Choroid plexus epithelial cell (primary cell): Measurements from ENCODE around the gene JADE1.

ENCODE experiments used
- DNase-seq: peaks from one replicate; pipeline ENCODE4 v3.0.0-alpha.2; 2010; ENCODE audit warnings: low read depth
- H3K4me3 ChIP-seq: 2 replicates; pipeline ENCODE4 v1.5.1; 2011; ENCODE audit warnings: low read depth, mild to moderate bottlenecking, control low read depth, low read length, moderate library complexity
- TF ChIP-seq, protein P1 (sequence below): conservative IDR thresholded peaks from 2 replicates; pipeline ENCODE4 v1.5.1; 2011; ENCODE audit warnings: low read depth, mild to moderate bottlenecking, control low read depth, inconsistent platforms, low read length, moderate library complexity

Gene JADE1

DNA sequence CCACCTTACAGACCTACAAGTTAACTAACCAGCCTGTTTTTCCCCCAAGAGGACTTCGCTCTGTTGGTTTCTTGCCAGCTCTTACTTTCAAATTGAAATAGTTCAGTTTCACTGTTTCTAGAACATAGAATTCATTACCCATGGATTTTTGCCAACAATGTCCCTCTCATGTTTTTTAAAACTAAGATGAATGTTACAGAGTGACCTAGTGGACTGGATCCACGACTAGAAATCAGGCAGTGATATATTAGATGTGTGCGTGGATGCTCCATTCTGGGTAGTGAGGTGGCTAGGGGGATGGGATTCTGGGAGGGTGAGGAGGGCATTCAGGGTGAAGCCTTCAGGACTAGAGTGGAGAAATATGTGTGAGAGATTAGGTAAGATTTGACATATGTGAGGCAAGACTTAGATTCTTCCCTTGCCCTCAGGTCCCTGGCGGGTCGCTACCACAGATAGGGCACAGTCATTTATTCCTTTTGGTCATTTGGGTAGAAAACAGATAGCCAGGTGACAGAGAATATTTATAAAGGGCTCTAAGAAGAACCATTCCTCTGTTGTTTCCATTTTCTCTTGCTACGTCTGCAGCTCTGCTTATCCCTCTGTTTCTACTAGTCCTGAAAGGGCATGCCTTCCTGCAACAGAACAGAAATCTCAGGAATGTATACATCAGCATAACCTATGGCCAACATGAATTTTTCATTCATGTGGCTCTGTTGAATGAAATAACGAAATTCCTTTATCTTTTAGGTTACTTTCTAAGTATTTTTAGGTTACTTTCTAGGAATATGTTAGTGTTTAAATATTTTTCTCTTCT lies 15.4 kb upstream of the JADE1 start:
- DNase-seq = peak; percentile 76
- H3K4me3 ChIP-seq = no peak overlapping the region
- TF ChIP-seq, protein P1, sequence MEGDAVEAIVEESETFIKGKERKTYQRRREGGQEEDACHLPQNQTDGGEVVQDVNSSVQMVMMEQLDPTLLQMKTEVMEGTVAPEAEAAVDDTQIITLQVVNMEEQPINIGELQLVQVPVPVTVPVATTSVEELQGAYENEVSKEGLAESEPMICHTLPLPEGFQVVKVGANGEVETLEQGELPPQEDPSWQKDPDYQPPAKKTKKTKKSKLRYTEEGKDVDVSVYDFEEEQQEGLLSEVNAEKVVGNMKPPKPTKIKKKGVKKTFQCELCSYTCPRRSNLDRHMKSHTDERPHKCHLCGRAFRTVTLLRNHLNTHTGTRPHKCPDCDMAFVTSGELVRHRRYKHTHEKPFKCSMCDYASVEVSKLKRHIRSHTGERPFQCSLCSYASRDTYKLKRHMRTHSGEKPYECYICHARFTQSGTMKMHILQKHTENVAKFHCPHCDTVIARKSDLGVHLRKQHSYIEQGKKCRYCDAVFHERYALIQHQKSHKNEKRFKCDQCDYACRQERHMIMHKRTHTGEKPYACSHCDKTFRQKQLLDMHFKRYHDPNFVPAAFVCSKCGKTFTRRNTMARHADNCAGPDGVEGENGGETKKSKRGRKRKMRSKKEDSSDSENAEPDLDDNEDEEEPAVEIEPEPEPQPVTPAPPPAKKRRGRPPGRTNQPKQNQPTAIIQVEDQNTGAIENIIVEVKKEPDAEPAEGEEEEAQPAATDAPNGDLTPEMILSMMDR = no peak

- H3K4me3 ChIP-seq = no peak overlapping the region
- DNase-seq = no peak
- TF ChIP-seq, protein P1 = no peak
These were observed 12.6 kb upstream of the JADE1 start for GRCh38 chr4:128796934-128797333.

GRCh38 chr4:128800284-128800683 lies 9.2 kb upstream of the JADE1 start:
- no peak overlapping the region for H3K4me3 ChIP-seq
- TF ChIP-seq, protein P1 = no peak
- DNase-seq = no peak

- no peak overlapping the region for H3K4me3 ChIP-seq
- DNase-seq = no peak
- TF ChIP-seq, protein P1 = no peak
These were observed 8.7 kb upstream of the JADE1 start for GRCh38 chr4:128800701-128801284.

DNA sequence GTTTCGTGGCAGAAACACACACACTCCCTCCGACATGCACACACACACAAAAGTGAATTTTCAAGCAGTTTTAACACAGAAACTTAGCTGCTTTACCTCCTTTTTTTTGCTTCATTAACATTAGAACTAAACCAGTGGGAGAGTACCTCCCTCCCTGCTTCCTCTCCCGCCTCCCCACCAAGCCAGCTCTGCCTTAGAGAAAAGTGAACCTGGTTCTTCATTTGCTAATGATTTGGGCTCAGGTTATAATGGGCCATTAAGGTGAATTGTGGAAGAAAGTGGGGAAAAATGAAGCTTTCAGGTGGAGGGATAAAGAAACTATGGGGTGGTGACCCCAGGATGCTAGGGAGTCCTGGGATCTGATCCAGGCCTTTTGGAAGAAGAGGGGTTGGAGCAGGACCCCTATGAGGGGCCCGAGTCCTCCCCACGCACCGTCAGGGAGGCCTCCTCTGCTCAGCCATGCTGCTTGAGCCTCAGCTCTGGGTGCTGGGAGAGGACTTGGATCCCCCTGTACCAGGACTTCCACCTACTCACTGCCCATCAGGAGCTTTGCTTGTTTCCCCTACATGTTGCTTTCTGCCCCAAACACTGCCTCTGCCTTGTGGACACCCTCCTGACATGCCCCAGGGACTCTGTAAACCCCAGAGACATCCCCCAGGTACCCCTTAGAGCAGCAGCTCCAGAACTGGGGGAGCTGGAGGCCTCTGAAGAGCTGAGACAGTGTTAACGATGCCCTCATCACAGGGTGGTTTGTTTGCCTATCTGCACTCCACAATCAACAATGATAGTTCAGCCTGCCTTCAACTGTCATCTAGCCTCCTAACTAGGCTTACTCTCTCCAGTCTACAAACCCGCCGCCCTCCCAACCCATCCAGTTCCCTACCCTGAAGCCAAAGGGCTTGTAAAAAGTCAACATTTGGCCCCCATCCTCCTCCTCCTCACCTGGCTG lies 6.5 kb upstream of the JADE1 start:
- TF ChIP-seq, protein P1 = no peak
- no peak overlapping the region for H3K4me3 ChIP-seq
- no peak for DNase-seq

- H3K4me3 ChIP-seq = no peak overlapping the region
- TF ChIP-seq, protein P1 = no peak
- DNase-seq = no peak
These were observed 5.7 kb upstream of the JADE1 start for GRCh38 chr4:128803783-128804182.
